GM12864 (cell line): ENCODE measurements around the gene TMTC2.

ENCODE experiments used
- DNase-seq: peaks from one replicate; pipeline ENCODE4 v3.0.0-alpha.2; 2011; ENCODE audit warnings: low read depth
- H3K4me3 ChIP-seq: 2 replicates; pipeline ENCODE4 v1.5.1; 2011; ENCODE audit warnings: mild to moderate bottlenecking, low read depth, low read length, control low read depth
- CTCF ChIP-seq: IDR thresholded peaks from 2 replicates; pipeline ENCODE4 v1.5.1; 2011; ENCODE audit warnings: low read depth, mild to moderate bottlenecking, moderate library complexity, low read length, control low read depth, inconsistent platforms; ENCODE audit errors: missing control alignments

Gene TMTC2

GRCh38 chr12:82832096-82832495 lies 145.4 kb downstream of the TMTC2 start:
- DNase-seq: no peak
- no peak overlapping the region for H3K4me3 ChIP-seq
- no peak for TF ChIP-seq CTCF

GRCh38 chr12:82832981-82833380 lies 146.3 kb downstream of the TMTC2 start:
- TF ChIP-seq CTCF: no peak
- no peak for DNase-seq
- no peak overlapping the region for H3K4me3 ChIP-seq

DNA sequence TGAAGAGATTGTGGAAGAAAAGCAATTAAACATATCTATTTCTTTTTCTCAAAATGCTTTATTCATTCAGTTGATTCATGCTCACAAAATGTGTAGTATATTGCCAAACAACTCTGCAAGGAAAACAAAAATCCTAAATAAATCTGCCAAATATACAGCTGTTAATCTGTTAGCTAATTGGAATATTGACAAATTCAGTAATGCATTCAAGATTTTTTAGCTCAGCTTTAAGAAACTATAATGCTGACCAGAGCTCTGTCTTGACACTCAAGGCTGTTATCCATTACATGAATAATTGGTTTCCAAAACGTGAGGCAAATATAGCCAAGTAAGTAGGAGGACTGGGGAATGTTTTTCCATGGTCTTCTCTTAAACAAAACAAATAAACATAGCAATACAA lies 146.8 kb downstream of the TMTC2 start:
- TF ChIP-seq CTCF: no peak
- H3K4me3 ChIP-seq: no peak overlapping the region
- DNase-seq: no peak

- TF ChIP-seq CTCF: no peak
- DNase-seq: no peak
- no peak overlapping the region for H3K4me3 ChIP-seq
Observed at GRCh38 chr12:82835217-82835616, 148.5 kb downstream of the TMTC2 start.

- no peak for TF ChIP-seq CTCF
- DNase-seq: no peak
- no peak overlapping the region for H3K4me3 ChIP-seq
Observed at GRCh38 chr12:82838131-82838551, 151.4 kb downstream of the TMTC2 start.

- no peak for TF ChIP-seq CTCF
- H3K4me3 ChIP-seq: no peak overlapping the region
- no peak for DNase-seq
Observed at GRCh38 chr12:82838827-82839226, 152.1 kb downstream of the TMTC2 start.

DNA sequence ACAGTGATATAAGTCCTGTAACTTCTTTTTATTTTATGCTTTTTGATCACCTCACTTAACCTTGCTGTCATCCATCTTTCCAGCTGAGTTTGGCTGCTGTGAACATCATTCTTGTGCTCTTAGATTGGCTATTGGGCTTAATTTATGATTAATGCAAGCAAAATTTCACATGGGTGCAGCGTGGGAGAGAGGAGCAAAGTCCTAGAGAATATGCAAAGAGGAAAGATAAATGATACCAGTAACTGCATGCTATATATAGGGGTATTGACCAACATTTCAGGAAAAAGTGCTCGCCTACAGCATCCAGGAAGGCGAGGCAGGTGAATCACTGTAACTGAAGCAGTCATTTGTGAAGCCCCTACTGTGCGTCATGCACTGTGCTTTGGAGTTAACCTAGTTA lies 153.1 kb downstream of the TMTC2 start:
- no peak for TF ChIP-seq CTCF
- DNase-seq: no peak
- no peak overlapping the region for H3K4me3 ChIP-seq
